WTC11 (cell line): ENCODE results near the gene CYP20A1.

ENCODE experiments used
- CBFB ChIP-seq: sonication (generic); formaldehyde crosslinking; IDR thresholded peaks from 2 replicates; pipeline ENCODE4 v1.8.1; 2022; ENCODE audit warnings: mild to moderate bottlenecking, low read depth, missing genetic modification reagents
- FOXJ3 ChIP-seq: sonication (generic); formaldehyde crosslinking; IDR thresholded peaks from 2 replicates; pipeline ENCODE4 v1.9.0; 2021; ENCODE audit warnings: missing genetic modification reagents, mild to moderate bottlenecking, borderline replicate concordance
- FOXP4 ChIP-seq: sonication (generic); formaldehyde crosslinking; IDR thresholded peaks from 2 replicates; pipeline ENCODE4 v1.8.0; 2022; ENCODE audit warnings: mild to moderate bottlenecking, missing genetic modification reagents
- MAX ChIP-seq: sonication (generic); formaldehyde crosslinking; IDR thresholded peaks from 2 replicates; pipeline ENCODE4 v1.8.0; 2022; ENCODE audit warnings: mild to moderate bottlenecking, missing genetic modification reagents
- TEAD4 ChIP-seq: sonication (generic); formaldehyde crosslinking; IDR thresholded peaks from 2 replicates; pipeline ENCODE4 v1.8.0; 2022; ENCODE audit warnings: mild to moderate bottlenecking, missing genetic modification reagents
- TP53 ChIP-seq: sonication (generic); formaldehyde crosslinking; IDR thresholded peaks from 2 replicates; pipeline ENCODE4 v1.8.1; 2023; ENCODE audit warnings: mild to moderate bottlenecking, missing genetic modification reagents
- ZNF219 ChIP-seq: sonication (generic); formaldehyde crosslinking; IDR thresholded peaks from 2 replicates; pipeline ENCODE4 v1.8.0; 2023; ENCODE audit warnings: missing genetic modification reagents, mild to moderate bottlenecking, borderline replicate concordance
- ZNF317 ChIP-seq: sonication (generic); formaldehyde crosslinking; IDR thresholded peaks from 2 replicates; pipeline ENCODE4 v1.8.1; 2023; ENCODE audit warnings: low read depth, mild to moderate bottlenecking, moderate library complexity, missing genetic modification reagents, borderline replicate concordance
- TF ChIP-seq, protein P1 (sequence below): fragments of 200-600 bp; IDR thresholded peaks from 2 replicates; pipeline ENCODE4 v1.8.0; 2022; ENCODE audit warnings: antibody characterized with exemption
- TF ChIP-seq, protein P2 (sequence below): sonication (generic); formaldehyde crosslinking; IDR thresholded peaks from 2 replicates; pipeline ENCODE4 v1.8.1; 2023; ENCODE audit warnings: mild to moderate bottlenecking, missing genetic modification reagents
- TF ChIP-seq, protein P3 (sequence below): sonication (generic); formaldehyde crosslinking; conservative IDR thresholded peaks from 2 replicates; pipeline ENCODE4 v1.8.1; 2022; ENCODE audit warnings: mild to moderate bottlenecking, missing genetic modification reagents
- TF ChIP-seq, protein P4 (sequence below): fragments of 250-450 bp; sonication (Bioruptor Pico); conservative IDR thresholded peaks from 2 replicates; pipeline ENCODE4 v1.9.0; 2021; ENCODE audit warnings: mild to moderate bottlenecking

- TF ChIP-seq MAX, result no peak
- TF ChIP-seq ZNF219 (CRISPR knock-in tag), result no peak
- no peak for TF ChIP-seq TEAD4 (CRISPR knock-in tag)
- TF ChIP-seq, protein P1, sequence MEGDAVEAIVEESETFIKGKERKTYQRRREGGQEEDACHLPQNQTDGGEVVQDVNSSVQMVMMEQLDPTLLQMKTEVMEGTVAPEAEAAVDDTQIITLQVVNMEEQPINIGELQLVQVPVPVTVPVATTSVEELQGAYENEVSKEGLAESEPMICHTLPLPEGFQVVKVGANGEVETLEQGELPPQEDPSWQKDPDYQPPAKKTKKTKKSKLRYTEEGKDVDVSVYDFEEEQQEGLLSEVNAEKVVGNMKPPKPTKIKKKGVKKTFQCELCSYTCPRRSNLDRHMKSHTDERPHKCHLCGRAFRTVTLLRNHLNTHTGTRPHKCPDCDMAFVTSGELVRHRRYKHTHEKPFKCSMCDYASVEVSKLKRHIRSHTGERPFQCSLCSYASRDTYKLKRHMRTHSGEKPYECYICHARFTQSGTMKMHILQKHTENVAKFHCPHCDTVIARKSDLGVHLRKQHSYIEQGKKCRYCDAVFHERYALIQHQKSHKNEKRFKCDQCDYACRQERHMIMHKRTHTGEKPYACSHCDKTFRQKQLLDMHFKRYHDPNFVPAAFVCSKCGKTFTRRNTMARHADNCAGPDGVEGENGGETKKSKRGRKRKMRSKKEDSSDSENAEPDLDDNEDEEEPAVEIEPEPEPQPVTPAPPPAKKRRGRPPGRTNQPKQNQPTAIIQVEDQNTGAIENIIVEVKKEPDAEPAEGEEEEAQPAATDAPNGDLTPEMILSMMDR, result no peak
- TF ChIP-seq, protein P2, sequence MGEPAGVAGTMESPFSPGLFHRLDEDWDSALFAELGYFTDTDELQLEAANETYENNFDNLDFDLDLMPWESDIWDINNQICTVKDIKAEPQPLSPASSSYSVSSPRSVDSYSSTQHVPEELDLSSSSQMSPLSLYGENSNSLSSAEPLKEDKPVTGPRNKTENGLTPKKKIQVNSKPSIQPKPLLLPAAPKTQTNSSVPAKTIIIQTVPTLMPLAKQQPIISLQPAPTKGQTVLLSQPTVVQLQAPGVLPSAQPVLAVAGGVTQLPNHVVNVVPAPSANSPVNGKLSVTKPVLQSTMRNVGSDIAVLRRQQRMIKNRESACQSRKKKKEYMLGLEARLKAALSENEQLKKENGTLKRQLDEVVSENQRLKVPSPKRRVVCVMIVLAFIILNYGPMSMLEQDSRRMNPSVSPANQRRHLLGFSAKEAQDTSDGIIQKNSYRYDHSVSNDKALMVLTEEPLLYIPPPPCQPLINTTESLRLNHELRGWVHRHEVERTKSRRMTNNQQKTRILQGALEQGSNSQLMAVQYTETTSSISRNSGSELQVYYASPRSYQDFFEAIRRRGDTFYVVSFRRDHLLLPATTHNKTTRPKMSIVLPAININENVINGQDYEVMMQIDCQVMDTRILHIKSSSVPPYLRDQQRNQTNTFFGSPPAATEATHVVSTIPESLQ (CRISPR knock-in tag), result no peak
- TF ChIP-seq, protein P3, sequence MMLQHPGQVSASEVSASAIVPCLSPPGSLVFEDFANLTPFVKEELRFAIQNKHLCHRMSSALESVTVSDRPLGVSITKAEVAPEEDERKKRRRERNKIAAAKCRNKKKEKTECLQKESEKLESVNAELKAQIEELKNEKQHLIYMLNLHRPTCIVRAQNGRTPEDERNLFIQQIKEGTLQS, result no peak
- TF ChIP-seq, protein P4, sequence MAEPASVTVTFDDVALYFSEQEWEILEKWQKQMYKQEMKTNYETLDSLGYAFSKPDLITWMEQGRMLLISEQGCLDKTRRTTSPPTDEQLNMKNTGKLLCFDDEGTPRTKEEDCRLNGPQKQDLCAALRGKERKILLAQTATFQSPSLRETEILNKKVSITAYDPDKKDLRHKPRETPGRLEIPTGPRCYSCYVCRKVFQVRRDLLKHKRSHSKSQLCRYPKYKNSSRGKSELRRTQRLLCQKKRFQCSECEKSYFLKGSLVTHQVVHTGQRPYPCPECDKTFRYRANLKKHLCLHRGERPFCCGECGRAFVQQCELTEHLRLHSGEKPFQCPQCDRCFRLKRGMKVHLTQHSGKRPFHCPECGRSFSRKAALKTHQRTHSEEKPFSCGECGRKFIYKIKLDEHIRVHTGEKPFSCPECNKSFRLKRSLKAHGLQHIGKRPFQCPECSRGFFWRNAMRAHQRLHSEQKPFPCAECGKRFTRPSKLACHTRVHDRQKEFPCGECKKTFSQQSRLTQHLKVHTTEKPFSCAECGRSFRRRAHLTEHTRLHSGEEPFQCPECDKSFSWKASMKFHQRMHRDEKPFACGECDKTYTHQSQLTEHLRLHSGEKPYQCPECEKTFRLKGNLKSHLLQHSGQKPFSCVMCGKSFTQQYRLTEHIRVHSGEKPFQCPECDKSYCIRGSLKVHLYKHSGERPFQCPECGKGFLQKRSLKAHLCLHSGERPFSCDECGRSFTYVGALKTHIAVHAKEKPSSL (CRISPR knock-in tag), result no peak
- no peak for TF ChIP-seq ZNF317 (CRISPR knock-in tag)
- no peak for TF ChIP-seq FOXP4 (CRISPR knock-in tag)
- no peak for TF ChIP-seq TP53 (CRISPR knock-in tag)
- TF ChIP-seq FOXJ3, result no peak
- no peak for TF ChIP-seq CBFB (CRISPR knock-in tag)
Observed at GRCh38 chr2:203328760-203329540, 90.1 kb downstream of the CYP20A1 start.
